SK-N-SH treated with all-trans-retinoic acid at 6 μM for 48 hours (cell line): ENCODE measurements around the gene LRBA.

Experiments
- ATAC-seq: fragments of 200-7000 bp; cut with Tn5 transposase; 3 replicates; pipeline ENCODE4 v1.9.1; 2020; ENCODE audit warnings: mild to moderate bottlenecking, moderate library complexity
- ARNTL ChIP-seq: fragments of 450-650 bp; formaldehyde crosslinking; IDR thresholded peaks from 2 replicates; pipeline ENCODE4 v1.5.0; 2020; ENCODE audit warnings: low read depth, mild to moderate bottlenecking, moderate library complexity, borderline replicate concordance
- CSDC2 ChIP-seq: fragments of 250-450 bp; sonication (Bioruptor Pico); IDR thresholded peaks from 2 replicates; pipeline ENCODE4 v1.5.0; 2020; ENCODE audit warnings: mild to moderate bottlenecking, moderate library complexity
- ESRRG ChIP-seq: fragments of 250-450 bp; sonication (Bioruptor Pico); IDR thresholded peaks from 2 replicates; pipeline ENCODE4 v1.6.1; 2021; ENCODE audit warnings: mild to moderate bottlenecking
- GLIS3 ChIP-seq: fragments of 250-450 bp; sonication (Bioruptor Pico); IDR thresholded peaks from 2 replicates; pipeline ENCODE4 v1.5.0; 2020; ENCODE audit warnings: mild to moderate bottlenecking, moderate library complexity
- ISL1 ChIP-seq: fragments of 250-450 bp; sonication (Bioruptor Pico); IDR thresholded peaks from 2 replicates; pipeline ENCODE4 v2.1.2; 2022; ENCODE audit warnings: mild to moderate bottlenecking, moderate library complexity
- PPARA ChIP-seq: fragments of 250-450 bp; sonication (Bioruptor Pico); IDR thresholded peaks from 2 replicates; pipeline ENCODE4 v1.5.0; 2020; ENCODE audit warnings: mild to moderate bottlenecking, borderline replicate concordance
- RARB ChIP-seq: fragments of 250-450 bp; sonication (Bioruptor Pico); IDR thresholded peaks from 2 replicates; pipeline ENCODE4 v1.8.0; 2021; ENCODE audit warnings: mild to moderate bottlenecking, moderate library complexity
- SNAI2 ChIP-seq: fragments of 250-450 bp; sonication (Bioruptor Pico); IDR thresholded peaks from 2 replicates; pipeline ENCODE4 v1.5.0; 2020; ENCODE audit warnings: mild to moderate bottlenecking, moderate library complexity
- TCF4 ChIP-seq: fragments of 250-450 bp; sonication (Bioruptor Pico); IDR thresholded peaks from 2 replicates; pipeline ENCODE4 v1.8.0; 2021; ENCODE audit warnings: mild to moderate bottlenecking, moderate library complexity, borderline replicate concordance
- TOX ChIP-seq: fragments of 250-450 bp; sonication (Bioruptor Pico); IDR thresholded peaks from 2 replicates; pipeline ENCODE4 v1.8.0; 2021; ENCODE audit warnings: mild to moderate bottlenecking, moderate library complexity, borderline replicate concordance
- ZC3H10 ChIP-seq: fragments of 250-450 bp; sonication (Bioruptor Pico); IDR thresholded peaks from 2 replicates; pipeline ENCODE4 v1.5.1; 2021; ENCODE audit warnings: mild to moderate bottlenecking, moderate library complexity
- ZFP30 ChIP-seq: fragments of 450-650 bp; formaldehyde crosslinking; IDR thresholded peaks from 2 replicates; pipeline ENCODE4 v1.5.0; 2022; ENCODE audit warnings: mild to moderate bottlenecking, moderate library complexity
- ZNF565 ChIP-seq: fragments of 450-650 bp; formaldehyde crosslinking; conservative IDR thresholded peaks from 2 replicates; pipeline ENCODE4 v1.5.0; 2020; ENCODE audit warnings: low read depth, mild to moderate bottlenecking, moderate library complexity
- ZNF70 ChIP-seq: fragments of 450-650 bp; formaldehyde crosslinking; IDR thresholded peaks from 2 replicates; pipeline ENCODE4 v1.5.0; 2020; ENCODE audit warnings: mild to moderate bottlenecking, moderate library complexity
- TF ChIP-seq, protein P1 (sequence below): fragments of 250-450 bp; sonication (Bioruptor Pico); IDR thresholded peaks from 2 replicates; pipeline ENCODE4 v1.5.0; 2020; ENCODE audit warnings: mild to moderate bottlenecking, moderate library complexity
- TF ChIP-seq, protein P2 (sequence below): fragments of 250-450 bp; sonication (Bioruptor Pico); IDR thresholded peaks from 2 replicates; pipeline ENCODE4 v1.8.0; 2020; ENCODE audit warnings: mild to moderate bottlenecking, moderate library complexity, borderline replicate concordance
- TF ChIP-seq, protein P3 (sequence below): fragments of 250-450 bp; sonication (Bioruptor Pico); IDR thresholded peaks from 2 replicates; pipeline ENCODE4 v1.8.0; 2021; ENCODE audit warnings: low read depth, mild to moderate bottlenecking, moderate library complexity, borderline replicate concordance
- TF ChIP-seq, protein P4 (sequence below): fragments of 250-450 bp; sonication (Bioruptor Pico); IDR thresholded peaks from 2 replicates; pipeline ENCODE4 v1.5.1; 2020; ENCODE audit warnings: low read depth, mild to moderate bottlenecking, moderate library complexity

LRBA gene

DNA sequence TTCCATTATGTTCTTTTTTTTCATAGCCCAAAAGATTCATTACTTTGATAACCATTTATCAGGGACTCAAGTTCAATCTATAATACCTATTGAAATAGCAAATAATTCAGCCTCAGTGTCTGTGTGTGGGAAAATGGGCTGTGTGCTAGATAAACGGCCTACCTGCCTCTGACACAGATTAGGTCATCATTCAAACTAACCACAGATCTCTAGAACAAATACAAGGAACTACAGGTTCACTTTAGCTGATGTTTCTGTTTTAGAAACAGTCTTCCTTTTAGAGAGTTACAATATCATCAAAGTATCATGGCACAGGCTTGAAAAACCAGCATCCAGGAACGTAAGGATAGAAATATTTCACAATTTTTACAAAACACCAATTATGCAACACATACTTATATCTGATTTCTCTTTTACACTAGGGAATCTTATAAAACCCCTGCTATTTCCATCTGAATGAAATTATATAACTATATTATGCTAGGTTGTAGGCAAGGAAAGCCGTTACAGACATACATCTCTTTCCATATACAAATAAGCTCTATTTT is 489.7 kb downstream of the LRBA start:
- ATAC-seq: no peak
- no peak for TF ChIP-seq SNAI2 (CRISPR knock-in tag)
- no peak for TF ChIP-seq TOX (CRISPR knock-in tag)
- TF ChIP-seq, protein P1, sequence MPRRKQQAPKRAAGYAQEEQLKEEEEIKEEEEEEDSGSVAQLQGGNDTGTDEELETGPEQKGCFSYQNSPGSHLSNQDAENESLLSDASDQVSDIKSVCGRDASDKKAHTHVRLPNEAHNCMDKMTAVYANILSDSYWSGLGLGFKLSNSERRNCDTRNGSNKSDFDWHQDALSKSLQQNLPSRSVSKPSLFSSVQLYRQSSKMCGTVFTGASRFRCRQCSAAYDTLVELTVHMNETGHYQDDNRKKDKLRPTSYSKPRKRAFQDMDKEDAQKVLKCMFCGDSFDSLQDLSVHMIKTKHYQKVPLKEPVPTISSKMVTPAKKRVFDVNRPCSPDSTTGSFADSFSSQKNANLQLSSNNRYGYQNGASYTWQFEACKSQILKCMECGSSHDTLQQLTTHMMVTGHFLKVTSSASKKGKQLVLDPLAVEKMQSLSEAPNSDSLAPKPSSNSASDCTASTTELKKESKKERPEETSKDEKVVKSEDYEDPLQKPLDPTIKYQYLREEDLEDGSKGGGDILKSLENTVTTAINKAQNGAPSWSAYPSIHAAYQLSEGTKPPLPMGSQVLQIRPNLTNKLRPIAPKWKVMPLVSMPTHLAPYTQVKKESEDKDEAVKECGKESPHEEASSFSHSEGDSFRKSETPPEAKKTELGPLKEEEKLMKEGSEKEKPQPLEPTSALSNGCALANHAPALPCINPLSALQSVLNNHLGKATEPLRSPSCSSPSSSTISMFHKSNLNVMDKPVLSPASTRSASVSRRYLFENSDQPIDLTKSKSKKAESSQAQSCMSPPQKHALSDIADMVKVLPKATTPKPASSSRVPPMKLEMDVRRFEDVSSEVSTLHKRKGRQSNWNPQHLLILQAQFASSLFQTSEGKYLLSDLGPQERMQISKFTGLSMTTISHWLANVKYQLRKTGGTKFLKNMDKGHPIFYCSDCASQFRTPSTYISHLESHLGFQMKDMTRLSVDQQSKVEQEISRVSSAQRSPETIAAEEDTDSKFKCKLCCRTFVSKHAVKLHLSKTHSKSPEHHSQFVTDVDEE (CRISPR knock-in tag): no peak
- no peak for TF ChIP-seq ZNF70 (CRISPR knock-in tag)
- no peak for TF ChIP-seq TCF4 (CRISPR knock-in tag)
- TF ChIP-seq ESRRG (CRISPR knock-in tag): no peak
- TF ChIP-seq ZNF565 (CRISPR knock-in tag): no peak
- no peak for TF ChIP-seq ARNTL (CRISPR knock-in tag)

DNA sequence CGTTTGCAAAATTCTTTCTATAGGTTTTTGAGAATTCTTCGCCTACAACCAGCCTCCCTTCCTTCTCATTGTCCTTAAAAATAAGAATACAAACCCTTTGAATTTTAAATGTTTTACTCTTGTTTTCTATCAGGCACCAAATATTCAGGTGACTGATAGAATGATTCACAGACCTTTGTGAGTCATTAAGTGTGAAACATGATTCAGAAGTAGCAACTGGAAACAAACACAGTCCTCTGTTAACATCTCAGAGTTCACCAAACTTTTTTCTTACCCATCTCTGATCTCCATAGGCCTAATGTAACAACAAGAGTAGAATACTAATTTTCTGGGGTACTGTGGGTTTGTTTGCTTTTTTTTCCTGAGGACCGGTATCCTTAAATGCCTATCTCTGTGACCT is 496.5 kb downstream of the LRBA start:
- peak; percentile 68; the same call in 2 of the 3 replicates for ATAC-seq
- TF ChIP-seq ISL1 (CRISPR knock-in tag): no peak

DNA sequence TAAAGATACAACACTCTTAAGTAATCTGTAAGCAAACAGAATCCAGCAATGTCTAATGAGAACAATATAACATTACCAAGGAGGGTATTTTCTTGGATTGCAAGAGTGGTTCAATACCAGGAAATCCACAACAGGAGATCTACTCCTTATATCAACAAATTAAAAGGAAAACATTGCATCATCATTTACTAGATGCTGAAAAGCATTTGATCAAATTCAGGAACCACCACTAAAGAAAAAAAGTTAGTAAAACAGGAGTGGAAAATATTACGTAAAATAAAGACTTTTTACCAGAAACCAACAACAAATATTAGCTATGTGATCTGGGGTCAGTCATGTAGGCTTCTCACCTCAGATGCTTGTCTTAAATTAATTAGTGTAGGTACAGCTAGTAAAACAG is 499.9 kb downstream of the LRBA start:
- ATAC-seq: no peak

DNA sequence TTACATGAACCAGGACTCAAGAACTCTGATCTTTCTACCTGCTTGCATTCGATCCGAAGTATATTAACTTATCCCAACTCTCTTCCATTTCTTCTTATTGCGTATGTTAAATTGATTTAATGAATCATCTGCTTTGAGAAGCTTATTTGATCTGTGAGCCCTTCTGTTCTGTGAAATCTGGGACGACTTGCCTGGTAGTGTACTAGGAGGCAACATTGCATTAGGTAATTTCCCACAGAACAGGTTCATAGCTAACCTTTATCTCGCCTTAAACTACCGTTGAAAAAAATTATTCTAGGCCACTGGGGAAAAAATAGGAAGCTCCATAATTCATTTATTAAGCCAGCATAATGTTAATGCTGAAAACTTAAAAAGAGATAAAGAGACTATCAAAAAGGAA is 500.4 kb downstream of the LRBA start:
- ATAC-seq: no peak
- TF ChIP-seq ARNTL (CRISPR knock-in tag): no peak
- no peak for TF ChIP-seq ZNF70 (CRISPR knock-in tag)
- no peak for TF ChIP-seq TCF4 (CRISPR knock-in tag)
- TF ChIP-seq, protein P2, sequence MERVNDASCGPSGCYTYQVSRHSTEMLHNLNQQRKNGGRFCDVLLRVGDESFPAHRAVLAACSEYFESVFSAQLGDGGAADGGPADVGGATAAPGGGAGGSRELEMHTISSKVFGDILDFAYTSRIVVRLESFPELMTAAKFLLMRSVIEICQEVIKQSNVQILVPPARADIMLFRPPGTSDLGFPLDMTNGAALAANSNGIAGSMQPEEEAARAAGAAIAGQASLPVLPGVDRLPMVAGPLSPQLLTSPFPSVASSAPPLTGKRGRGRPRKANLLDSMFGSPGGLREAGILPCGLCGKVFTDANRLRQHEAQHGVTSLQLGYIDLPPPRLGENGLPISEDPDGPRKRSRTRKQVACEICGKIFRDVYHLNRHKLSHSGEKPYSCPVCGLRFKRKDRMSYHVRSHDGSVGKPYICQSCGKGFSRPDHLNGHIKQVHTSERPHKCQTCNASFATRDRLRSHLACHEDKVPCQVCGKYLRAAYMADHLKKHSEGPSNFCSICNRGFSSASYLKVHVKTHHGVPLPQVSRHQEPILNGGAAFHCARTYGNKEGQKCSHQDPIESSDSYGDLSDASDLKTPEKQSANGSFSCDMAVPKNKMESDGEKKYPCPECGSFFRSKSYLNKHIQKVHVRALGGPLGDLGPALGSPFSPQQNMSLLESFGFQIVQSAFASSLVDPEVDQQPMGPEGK: no peak
- TF ChIP-seq ZFP30: no peak
- no peak for TF ChIP-seq CSDC2
- TF ChIP-seq ZC3H10 (CRISPR knock-in tag): no peak
- no peak for TF ChIP-seq ZNF565 (CRISPR knock-in tag)
- TF ChIP-seq SNAI2 (CRISPR knock-in tag): no peak
- no peak for TF ChIP-seq TOX (CRISPR knock-in tag)
- TF ChIP-seq GLIS3 (CRISPR knock-in tag): no peak
- no peak for TF ChIP-seq PPARA (CRISPR knock-in tag)
- TF ChIP-seq RARB (CRISPR knock-in tag): no peak
- TF ChIP-seq, protein P3, sequence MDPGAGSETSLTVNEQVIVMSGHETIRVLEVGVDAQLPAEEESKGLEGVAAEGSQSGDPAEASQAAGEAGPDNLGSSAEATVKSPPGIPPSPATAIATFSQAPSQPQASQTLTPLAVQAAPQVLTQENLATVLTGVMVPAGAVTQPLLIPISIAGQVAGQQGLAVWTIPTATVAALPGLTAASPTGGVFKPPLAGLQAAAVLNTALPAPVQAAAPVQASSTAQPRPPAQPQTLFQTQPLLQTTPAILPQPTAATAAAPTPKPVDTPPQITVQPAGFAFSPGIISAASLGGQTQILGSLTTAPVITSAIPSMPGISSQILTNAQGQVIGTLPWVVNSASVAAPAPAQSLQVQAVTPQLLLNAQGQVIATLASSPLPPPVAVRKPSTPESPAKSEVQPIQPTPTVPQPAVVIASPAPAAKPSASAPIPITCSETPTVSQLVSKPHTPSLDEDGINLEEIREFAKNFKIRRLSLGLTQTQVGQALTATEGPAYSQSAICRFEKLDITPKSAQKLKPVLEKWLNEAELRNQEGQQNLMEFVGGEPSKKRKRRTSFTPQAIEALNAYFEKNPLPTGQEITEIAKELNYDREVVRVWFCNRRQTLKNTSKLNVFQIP (CRISPR knock-in tag): no peak

More for the DNA sequence above, 499.9 kb downstream of the LRBA start:
- TF ChIP-seq ZNF70 (CRISPR knock-in tag): no peak
- no peak for TF ChIP-seq ZC3H10 (CRISPR knock-in tag)
- no peak for TF ChIP-seq CSDC2
- TF ChIP-seq ISL1 (CRISPR knock-in tag): no peak
- TF ChIP-seq ZFP30: no peak
- TF ChIP-seq, protein P4, sequence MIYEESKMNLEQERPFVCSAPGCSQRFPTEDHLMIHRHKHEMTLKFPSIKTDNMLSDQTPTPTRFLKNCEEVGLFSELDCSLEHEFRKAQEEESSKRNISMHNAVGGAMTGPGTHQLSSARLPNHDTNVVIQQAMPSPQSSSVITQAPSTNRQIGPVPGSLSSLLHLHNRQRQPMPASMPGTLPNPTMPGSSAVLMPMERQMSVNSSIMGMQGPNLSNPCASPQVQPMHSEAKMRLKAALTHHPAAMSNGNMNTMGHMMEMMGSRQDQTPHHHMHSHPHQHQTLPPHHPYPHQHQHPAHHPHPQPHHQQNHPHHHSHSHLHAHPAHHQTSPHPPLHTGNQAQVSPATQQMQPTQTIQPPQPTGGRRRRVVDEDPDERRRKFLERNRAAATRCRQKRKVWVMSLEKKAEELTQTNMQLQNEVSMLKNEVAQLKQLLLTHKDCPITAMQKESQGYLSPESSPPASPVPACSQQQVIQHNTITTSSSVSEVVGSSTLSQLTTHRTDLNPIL (CRISPR knock-in tag): no peak
- TF ChIP-seq, protein P3 (CRISPR knock-in tag): no peak
- no peak for TF ChIP-seq TOX (CRISPR knock-in tag)
- TF ChIP-seq, protein P1 (CRISPR knock-in tag): no peak
